Measurements from ENCODE around the gene CSF3R.
A peak's percentile ranks its signal among the peaks of the same experiment; 100 is the strongest.

The CSF3R gene

GRCh38 chr1:36455386-36455785, 27.3 kb downstream of the CSF3R start:
- no peak for FAIRE-seq

GRCh38 chr1:36453600-36454388, 28.9 kb downstream of the CSF3R start:
- no peak for FAIRE-seq

- no peak for FAIRE-seq
These were observed 29.7 kb downstream of the CSF3R start for GRCh38 chr1:36453051-36453450.

GRCh38 chr1:36450919-36451305, 31.8 kb downstream of the CSF3R start:
- FAIRE-seq, result no peak

- peak; percentile 93 for FAIRE-seq
These were observed 32.3 kb downstream of the CSF3R start, which contains the start of gene OSCP1 for GRCh38 chr1:36450270-36450918. TSS of gene OSCP1 (minus strand) at chr1:36450451. CDS start at chr1:36450369, 82 bp downstream.

- no peak for FAIRE-seq
These were observed 34.1 kb downstream of the CSF3R start for GRCh38 chr1:36448530-36449056.

GRCh38 chr1:36447450-36447849, 35.3 kb downstream of the CSF3R start:
- no peak for FAIRE-seq

- no peak for FAIRE-seq
These were observed 36.0 kb downstream of the CSF3R start for GRCh38 chr1:36446746-36447145.

- no peak for FAIRE-seq
These were observed 36.4 kb downstream of the CSF3R start for GRCh38 chr1:36446271-36446670.

- FAIRE-seq, result no peak
These were observed 39.4 kb downstream of the CSF3R start for GRCh38 chr1:36443297-36443696.

- no peak for FAIRE-seq
These were observed 40.4 kb downstream of the CSF3R start for GRCh38 chr1:36442337-36442736.

- no peak for FAIRE-seq
These were observed 42.1 kb downstream of the CSF3R start for GRCh38 chr1:36440646-36441045.

GRCh38 chr1:36440044-36440443, 42.7 kb downstream of the CSF3R start:
- FAIRE-seq, result no peak

- no peak for FAIRE-seq
These were observed 44.0 kb downstream of the CSF3R start for GRCh38 chr1:36438715-36439114.

- no peak for FAIRE-seq
These were observed 45.9 kb downstream of the CSF3R start for GRCh38 chr1:36436821-36437220.

GRCh38 chr1:36433102-36433501, 49.6 kb downstream of the CSF3R start:
- no peak for FAIRE-seq

- no peak for FAIRE-seq
These were observed 50.1 kb downstream of the CSF3R start for GRCh38 chr1:36432616-36433015.

- no peak for FAIRE-seq
These were observed 56.9 kb downstream of the CSF3R start for GRCh38 chr1:36425791-36426190.

GRCh38 chr1:36421649-36422048, 61.1 kb downstream of the CSF3R start:
- no peak for FAIRE-seq

- no peak for FAIRE-seq
These were observed 61.8 kb downstream of the CSF3R start for GRCh38 chr1:36420836-36421317.

- FAIRE-seq, result no peak
These were observed 62.3 kb downstream of the CSF3R start for GRCh38 chr1:36420409-36420808.

GRCh38 chr1:36419569-36419968, 63.1 kb downstream of the CSF3R start:
- FAIRE-seq, result no peak

GRCh38 chr1:36419140-36419539, 63.6 kb downstream of the CSF3R start:
- no peak for FAIRE-seq

GRCh38 chr1:36417931-36418330, 64.8 kb downstream of the CSF3R start:
- no peak for FAIRE-seq
